Gastroesophageal sphincter (tissue), 3 donors: ENCODE measurements around the gene SGCD.

Experiments used
- POLR2A ChIP-seq, 2 donors: fragments of 450-650 bp; IDR thresholded peaks; one replicate each; pipeline ENCODE4 v1.6.1; 2017; ENCODE audit warnings: antibody characterized with exemption in 2 of 2, mild to moderate bottlenecking in 2 of 2, moderate library complexity in 1 of 2
- TF ChIP-seq, protein P1 (sequence below), 4 experiments: fragments of 200-600 bp in 2 of 4; fragments of 450-650 bp in 2 of 4; sonication (generic) in 1 of 4; IDR thresholded peaks; one replicate each; pipeline ENCODE4 v1.5.1; 2017 to 2019; ENCODE audit warnings: antibody characterized with exemption in 4 of 4, mild to moderate bottlenecking in 2 of 4, moderate library complexity in 2 of 4

DNA sequence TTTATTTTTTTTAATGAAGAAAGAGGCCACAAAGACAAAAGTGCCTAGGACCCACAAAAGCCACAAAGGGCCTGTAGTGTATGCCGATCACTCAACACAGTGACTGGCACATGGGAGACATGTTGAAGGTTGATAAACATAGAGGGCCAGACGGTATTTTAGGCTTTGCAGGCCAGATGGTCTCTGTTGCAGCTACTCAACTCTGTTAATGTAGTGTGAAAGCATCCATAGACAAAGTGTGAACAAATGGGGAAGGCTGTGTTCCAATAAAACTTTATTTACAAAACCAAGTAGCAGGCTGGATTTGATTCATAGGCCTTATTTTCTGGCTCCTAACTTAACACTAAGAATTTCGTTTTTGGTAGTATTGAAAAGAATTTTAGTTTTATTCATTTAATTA lies 139.9 kb downstream of the SGCD start:
- TF ChIP-seq, protein P1, sequence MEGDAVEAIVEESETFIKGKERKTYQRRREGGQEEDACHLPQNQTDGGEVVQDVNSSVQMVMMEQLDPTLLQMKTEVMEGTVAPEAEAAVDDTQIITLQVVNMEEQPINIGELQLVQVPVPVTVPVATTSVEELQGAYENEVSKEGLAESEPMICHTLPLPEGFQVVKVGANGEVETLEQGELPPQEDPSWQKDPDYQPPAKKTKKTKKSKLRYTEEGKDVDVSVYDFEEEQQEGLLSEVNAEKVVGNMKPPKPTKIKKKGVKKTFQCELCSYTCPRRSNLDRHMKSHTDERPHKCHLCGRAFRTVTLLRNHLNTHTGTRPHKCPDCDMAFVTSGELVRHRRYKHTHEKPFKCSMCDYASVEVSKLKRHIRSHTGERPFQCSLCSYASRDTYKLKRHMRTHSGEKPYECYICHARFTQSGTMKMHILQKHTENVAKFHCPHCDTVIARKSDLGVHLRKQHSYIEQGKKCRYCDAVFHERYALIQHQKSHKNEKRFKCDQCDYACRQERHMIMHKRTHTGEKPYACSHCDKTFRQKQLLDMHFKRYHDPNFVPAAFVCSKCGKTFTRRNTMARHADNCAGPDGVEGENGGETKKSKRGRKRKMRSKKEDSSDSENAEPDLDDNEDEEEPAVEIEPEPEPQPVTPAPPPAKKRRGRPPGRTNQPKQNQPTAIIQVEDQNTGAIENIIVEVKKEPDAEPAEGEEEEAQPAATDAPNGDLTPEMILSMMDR (IDR thresholded peaks at IDR 0.05): no peak
- TF ChIP-seq POLR2A (IDR thresholded peaks at IDR 0.05): no peak
